MM.1S (cell line): ENCODE results near the gene ZNRF1.

Source experiments
- DNase-seq: peaks from one replicate; pipeline ENCODE4 v3.0.0-alpha.2; 2015
- H2AFZ ChIP-seq: fragments of 300-600 bp; sonication (generic); 2 replicates; pipeline ENCODE4 v1.6.0; 2016; ENCODE audit warnings: antibody characterized with exemption, low read length
- H3F3A ChIP-seq: fragments of 300-600 bp; sonication (generic); 2 replicates; pipeline ENCODE4 v1.6.1; 2016; ENCODE audit warnings: mild to moderate bottlenecking, antibody characterized with exemption, low read length, moderate library complexity, mixed read lengths; ENCODE audit not compliant: insufficient read depth
- H3K27ac ChIP-seq: fragments of 300-600 bp; sonication (generic); 2 replicates; pipeline ENCODE4 v1.5.1; 2016; ENCODE audit warnings: mild to moderate bottlenecking, low read length
- H3K27me3 ChIP-seq: fragments of 300-600 bp; sonication (generic); replicated peaks from 2 replicates; pipeline ENCODE4 v1.6.0; 2016; ENCODE audit warnings: low read length; ENCODE audit not compliant: insufficient read depth
- H3K36me3 ChIP-seq: fragments of 300-600 bp; sonication (generic); replicated peaks from 2 replicates; pipeline ENCODE4 v1.6.1; 2016; ENCODE audit warnings: mild to moderate bottlenecking, low read length, mixed read lengths; ENCODE audit not compliant: insufficient read depth
- H3K4me1 ChIP-seq: fragments of 300-600 bp; sonication (generic); 2 replicates; pipeline ENCODE4 v1.6.1; 2016; ENCODE audit warnings: low read length, mixed read lengths
- H3K4me2 ChIP-seq: fragments of 300-600 bp; sonication (generic); 2 replicates; pipeline ENCODE4 v1.6.0; 2016; ENCODE audit warnings: low read depth, low read length
- H3K4me3 ChIP-seq: fragments of 300-600 bp; sonication (generic); 2 replicates; pipeline ENCODE4 v1.5.1; 2016; ENCODE audit warnings: low read length, mixed read lengths
- H3K79me2 ChIP-seq: fragments of 300-600 bp; sonication (generic); 2 replicates; pipeline ENCODE4 v1.6.1; 2016; ENCODE audit warnings: mixed run types, low read length, mixed read lengths
- H3K9ac ChIP-seq: fragments of 300-600 bp; sonication (generic); 2 replicates; pipeline ENCODE4 v1.6.1; 2016; ENCODE audit warnings: low read length, mixed read lengths
- H3K9me2 ChIP-seq: fragments of 300-600 bp; sonication (generic); replicated peaks from 2 replicates; pipeline ENCODE4 v1.6.1; 2016; ENCODE audit warnings: mild to moderate bottlenecking, low read length, mixed read lengths; ENCODE audit not compliant: insufficient read depth
- H3K9me3 ChIP-seq: fragments of 300-600 bp; sonication (generic); replicated peaks from 2 replicates; pipeline ENCODE4 v1.6.1; 2016; ENCODE audit warnings: mild to moderate bottlenecking, low read length, mixed read lengths; ENCODE audit not compliant: insufficient read depth
- H4K20me1 ChIP-seq: fragments of 300-600 bp; sonication (generic); 2 replicates; pipeline ENCODE4 v1.6.1; 2016; ENCODE audit warnings: mild to moderate bottlenecking, low read length, moderate library complexity, mixed read lengths; ENCODE audit not compliant: insufficient read depth
- EZH2 ChIP-seq: fragments of 300-600 bp; sonication (generic); optimal IDR thresholded peaks from 2 replicates; pipeline ENCODE3; 2017; ENCODE audit warnings: low read depth, mild to moderate bottlenecking, antibody characterized with exemption, low read length, mixed read lengths
- EZH2phosphoT487 ChIP-seq: fragments of 300-600 bp; sonication (generic); IDR thresholded peaks from 2 replicates; pipeline ENCODE4 v1.6.1; 2018; ENCODE audit warnings: antibody characterized with exemption, low read length
- TF ChIP-seq, protein P1 (sequence below): fragments of 300-600 bp; sonication (generic); IDR thresholded peaks from 2 replicates; pipeline ENCODE4 v1.5.1; 2016; ENCODE audit warnings: antibody characterized with exemption, low read length, mixed read lengths

ZNRF1 gene

DNA sequence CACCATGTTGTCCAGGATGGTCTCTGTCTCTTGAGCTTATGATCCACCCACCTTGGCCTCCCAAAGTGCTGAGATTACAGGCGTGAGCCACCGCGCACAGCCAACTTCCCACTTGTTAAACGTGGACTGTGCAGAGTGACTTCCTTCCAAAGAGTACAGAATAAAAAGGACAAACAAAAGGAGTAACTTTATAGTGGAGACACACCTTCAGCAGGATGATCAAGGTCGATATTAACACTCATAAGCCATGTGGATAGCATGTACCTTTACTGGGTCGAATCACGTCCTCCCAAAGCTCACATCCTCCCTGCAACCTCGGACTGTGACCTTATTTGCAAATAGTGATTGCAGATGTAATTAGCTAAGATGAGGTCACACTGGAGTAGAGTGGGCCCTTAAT lies 139.4 kb downstream of the ZNRF1 start:
- no peaks in the 10 kb centered on the region for H3K27me3 ChIP-seq
- H4K20me1 ChIP-seq = no peaks in the 10 kb centered on the region
- no peak overlapping the region for H3K27ac ChIP-seq
- H2AFZ ChIP-seq = no peak overlapping the region
- no peaks in the 10 kb centered on the region for H3K79me2 ChIP-seq
- H3F3A ChIP-seq = no peaks in the 10 kb centered on the region
- no peak overlapping the region for H3K4me2 ChIP-seq
- no peaks in the 10 kb centered on the region for H3K9me3 ChIP-seq
- no peak overlapping the region for H3K4me3 ChIP-seq
- H3K36me3 ChIP-seq = no peaks in the 10 kb centered on the region
- H3K9ac ChIP-seq = no peak overlapping the region
- DNase-seq = no peak
- TF ChIP-seq EZH2phosphoT487 (no peak), EZH2 (no peak)
- TF ChIP-seq, protein P1, sequence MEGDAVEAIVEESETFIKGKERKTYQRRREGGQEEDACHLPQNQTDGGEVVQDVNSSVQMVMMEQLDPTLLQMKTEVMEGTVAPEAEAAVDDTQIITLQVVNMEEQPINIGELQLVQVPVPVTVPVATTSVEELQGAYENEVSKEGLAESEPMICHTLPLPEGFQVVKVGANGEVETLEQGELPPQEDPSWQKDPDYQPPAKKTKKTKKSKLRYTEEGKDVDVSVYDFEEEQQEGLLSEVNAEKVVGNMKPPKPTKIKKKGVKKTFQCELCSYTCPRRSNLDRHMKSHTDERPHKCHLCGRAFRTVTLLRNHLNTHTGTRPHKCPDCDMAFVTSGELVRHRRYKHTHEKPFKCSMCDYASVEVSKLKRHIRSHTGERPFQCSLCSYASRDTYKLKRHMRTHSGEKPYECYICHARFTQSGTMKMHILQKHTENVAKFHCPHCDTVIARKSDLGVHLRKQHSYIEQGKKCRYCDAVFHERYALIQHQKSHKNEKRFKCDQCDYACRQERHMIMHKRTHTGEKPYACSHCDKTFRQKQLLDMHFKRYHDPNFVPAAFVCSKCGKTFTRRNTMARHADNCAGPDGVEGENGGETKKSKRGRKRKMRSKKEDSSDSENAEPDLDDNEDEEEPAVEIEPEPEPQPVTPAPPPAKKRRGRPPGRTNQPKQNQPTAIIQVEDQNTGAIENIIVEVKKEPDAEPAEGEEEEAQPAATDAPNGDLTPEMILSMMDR = no peak
- H3K4me1 ChIP-seq = no peaks in the 10 kb centered on the region
- H3K9me2 ChIP-seq = no peaks in the 10 kb centered on the region

DNA sequence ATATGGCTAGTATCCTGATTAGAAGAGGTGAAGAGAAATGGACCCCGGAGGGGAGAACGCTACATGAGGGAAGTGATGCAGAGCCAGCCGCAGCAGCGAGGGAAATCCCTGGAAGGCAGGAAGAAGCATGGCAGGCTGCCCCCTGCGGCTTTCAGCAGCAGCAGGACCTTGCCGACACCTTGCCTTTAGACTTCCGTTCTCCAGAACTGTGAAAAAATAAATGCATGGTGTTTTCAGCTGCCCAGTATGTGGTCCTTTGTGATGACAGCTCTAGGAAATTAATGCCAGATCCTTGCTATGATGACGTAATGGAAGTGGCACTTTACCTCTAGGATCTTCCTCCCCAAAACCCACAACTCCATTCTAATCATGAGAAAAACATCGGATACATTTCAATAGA lies 139.8 kb downstream of the ZNRF1 start:
- H2AFZ ChIP-seq = no peak overlapping the region
- H3K4me2 ChIP-seq = no peak overlapping the region
- no peaks in the 10 kb centered on the region for H3K36me3 ChIP-seq
- H3K27ac ChIP-seq = no peak overlapping the region
- H4K20me1 ChIP-seq = no peaks in the 10 kb centered on the region
- no peaks in the 10 kb centered on the region for H3K27me3 ChIP-seq
- TF ChIP-seq EZH2 (no peak), EZH2phosphoT487 (no peak)
- TF ChIP-seq, protein P1 = no peak
- no peak overlapping the region for H3K4me3 ChIP-seq
- no peaks in the 10 kb centered on the region for H3K79me2 ChIP-seq
- H3K4me1 ChIP-seq = no peaks in the 10 kb centered on the region
- DNase-seq = no peak
- H3K9me2 ChIP-seq = no peaks in the 10 kb centered on the region
- no peaks in the 10 kb centered on the region for H3F3A ChIP-seq
- H3K9me3 ChIP-seq = no peaks in the 10 kb centered on the region
- H3K9ac ChIP-seq = no peak overlapping the region

DNA sequence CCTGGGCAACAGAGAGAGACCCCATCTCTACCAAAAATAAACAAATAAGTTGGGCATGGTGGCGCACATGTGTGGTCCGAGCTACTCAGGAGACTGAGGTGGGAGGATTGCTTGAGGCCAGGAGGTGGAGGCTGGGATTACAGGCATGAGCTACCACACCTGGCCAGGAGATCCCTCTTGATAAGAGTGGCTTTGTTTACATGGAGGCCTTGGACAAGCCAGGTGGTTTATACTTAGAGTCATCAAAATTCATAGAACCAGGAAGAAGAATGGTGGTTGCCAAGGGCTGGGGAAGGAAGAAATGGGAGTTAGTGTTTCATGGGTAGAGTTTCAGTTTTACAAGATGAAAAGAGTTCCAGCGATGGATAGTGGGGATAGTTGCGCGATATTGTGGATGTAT lies 140.7 kb downstream of the ZNRF1 start:
- Histone ChIP-seq H3K9me2 (no peaks in the 10 kb centered on the region), H4K20me1 (no peaks in the 10 kb centered on the region), H3K9me3 (no peaks in the 10 kb centered on the region), H3K79me2 (no peaks in the 10 kb centered on the region), H3K4me1 (no peaks in the 10 kb centered on the region), H3K9ac (no peak overlapping the region), H3K27me3 (no peaks in the 10 kb centered on the region), H3K27ac (no peak overlapping the region), H3F3A (no peaks in the 10 kb centered on the region), H3K4me2 (no peak overlapping the region), H3K36me3 (no peaks in the 10 kb centered on the region), H2AFZ (no peak overlapping the region), H3K4me3 (no peak overlapping the region)
- TF ChIP-seq, protein P1 = no peak
- no peak for TF ChIP-seq EZH2
- TF ChIP-seq EZH2phosphoT487 = no peak
- DNase-seq = no peak
